NCI-H2171 (cell line): Measurements from ENCODE around the gene ADCY10.
A peak's percentile ranks its signal among the peaks of the same experiment; 100 is the strongest.
"Not testable (repeated sequence)": the region's sequence is repeated elsewhere in the genome, so short reads cannot be mapped to it uniquely, and the experiment has no call there.

Experiments
- DNase-seq: peaks from one replicate; lab custom pipeline; 2025; lab: John Stamatoyannopoulos, UW

The ADCY10 gene

DNA sequence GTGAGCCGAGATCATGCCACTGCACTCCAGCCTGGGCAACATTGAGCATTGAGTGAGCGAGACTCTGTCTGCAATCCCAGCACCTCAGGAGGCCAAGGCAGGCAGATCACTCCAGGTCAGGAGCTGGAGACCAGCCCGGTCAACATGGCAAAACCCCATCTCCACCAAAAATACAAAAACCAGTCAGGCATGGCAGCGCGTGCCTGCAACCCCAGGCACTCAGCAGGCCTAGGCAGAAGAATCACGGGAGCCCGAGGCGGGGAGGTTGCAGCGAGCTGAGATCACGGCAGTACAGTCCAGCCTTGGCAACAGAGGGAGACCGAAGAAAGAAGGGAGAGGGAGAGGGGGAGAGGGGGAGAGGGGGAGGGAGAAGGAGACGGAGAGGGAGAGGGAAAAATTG is 107.3 kb downstream of the ADCY10 start:
- not testable (repeated sequence) for DNase-seq

DNA sequence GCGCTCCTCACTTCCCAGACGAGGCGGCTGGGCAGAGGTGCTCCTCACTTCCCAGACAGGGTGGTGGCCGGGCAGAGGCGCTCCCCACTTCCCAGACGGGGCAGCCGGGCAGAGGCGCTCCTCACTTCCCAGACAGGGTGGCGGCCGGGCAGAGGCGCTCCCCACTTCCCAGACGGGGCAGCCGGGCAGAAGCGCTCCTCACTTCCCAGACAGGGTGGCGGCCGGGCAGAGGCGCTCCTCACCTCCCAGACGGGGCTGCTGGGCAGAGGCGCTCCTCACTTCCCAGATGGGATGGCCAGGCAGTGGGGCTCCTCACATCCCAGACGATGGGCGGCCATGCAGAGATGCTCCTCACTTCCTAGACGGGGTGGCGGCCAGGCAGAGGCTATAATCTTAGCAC is 107.7 kb downstream of the ADCY10 start:
- not testable (repeated sequence) for DNase-seq

- no peak for DNase-seq
Measured at GRCh38 chr1:167805041-167805556, 108.8 kb downstream of the ADCY10 start.

- peak; percentile 82 for DNase-seq
Measured at GRCh38 chr1:167803358-167804207, 110.4 kb downstream of the ADCY10 start.

- no peak for DNase-seq
Measured at GRCh38 chr1:167802235-167802634, 111.7 kb downstream of the ADCY10 start.

DNA sequence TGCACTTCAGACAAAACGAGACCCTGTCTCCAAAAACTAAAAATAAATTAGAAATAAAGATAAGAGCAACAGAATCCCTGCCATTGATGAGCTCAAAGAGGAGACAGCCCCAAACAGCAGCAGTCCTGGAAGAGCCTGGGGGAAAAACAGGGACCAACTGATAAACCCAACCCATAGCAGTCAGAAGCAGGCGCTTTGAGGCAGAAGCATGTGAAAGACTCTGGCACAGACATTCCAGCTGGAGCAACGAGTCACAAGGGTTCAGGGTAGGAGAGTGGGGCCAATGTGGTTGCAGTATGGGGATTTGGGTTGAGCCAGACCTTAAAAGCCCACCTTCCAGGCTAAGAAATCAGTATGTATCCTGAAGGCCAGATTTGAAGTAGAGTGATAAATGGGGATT is 113.7 kb downstream of the ADCY10 start:
- no peak for DNase-seq

- DNase-seq, result no peak
Measured at GRCh38 chr1:167799747-167800146, 114.2 kb downstream of the ADCY10 start.

- DNase-seq, result no peak
Measured at GRCh38 chr1:167798952-167799351, 115.0 kb downstream of the ADCY10 start.

- no peak for DNase-seq
Measured at GRCh38 chr1:167797015-167797414, 116.9 kb downstream of the ADCY10 start.

- DNase-seq, result no peak
Measured at GRCh38 chr1:167795810-167796740, 117.9 kb downstream of the ADCY10 start.

DNA sequence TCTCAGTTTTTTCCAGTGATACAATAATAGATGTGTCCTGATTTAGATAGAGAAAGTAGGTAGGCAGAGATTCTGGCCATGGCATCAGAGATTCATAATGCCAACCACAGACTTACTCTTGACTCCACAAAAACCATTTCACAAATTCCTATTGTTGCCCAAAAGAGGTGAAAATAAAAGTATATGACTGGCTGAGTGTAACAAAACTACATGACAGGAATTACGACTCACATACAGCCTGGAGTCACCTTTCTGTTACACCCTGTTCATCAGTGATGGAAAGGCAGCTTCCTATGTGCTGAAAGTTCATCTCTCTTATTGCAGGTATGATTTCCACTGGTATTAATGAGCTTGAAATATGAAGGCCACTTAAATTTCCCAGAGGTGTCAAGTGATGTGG is 119.9 kb downstream of the ADCY10 start:
- DNase-seq, result no peak

- DNase-seq, result no peak
Measured at GRCh38 chr1:167792188-167792565, 121.8 kb downstream of the ADCY10 start.

DNA sequence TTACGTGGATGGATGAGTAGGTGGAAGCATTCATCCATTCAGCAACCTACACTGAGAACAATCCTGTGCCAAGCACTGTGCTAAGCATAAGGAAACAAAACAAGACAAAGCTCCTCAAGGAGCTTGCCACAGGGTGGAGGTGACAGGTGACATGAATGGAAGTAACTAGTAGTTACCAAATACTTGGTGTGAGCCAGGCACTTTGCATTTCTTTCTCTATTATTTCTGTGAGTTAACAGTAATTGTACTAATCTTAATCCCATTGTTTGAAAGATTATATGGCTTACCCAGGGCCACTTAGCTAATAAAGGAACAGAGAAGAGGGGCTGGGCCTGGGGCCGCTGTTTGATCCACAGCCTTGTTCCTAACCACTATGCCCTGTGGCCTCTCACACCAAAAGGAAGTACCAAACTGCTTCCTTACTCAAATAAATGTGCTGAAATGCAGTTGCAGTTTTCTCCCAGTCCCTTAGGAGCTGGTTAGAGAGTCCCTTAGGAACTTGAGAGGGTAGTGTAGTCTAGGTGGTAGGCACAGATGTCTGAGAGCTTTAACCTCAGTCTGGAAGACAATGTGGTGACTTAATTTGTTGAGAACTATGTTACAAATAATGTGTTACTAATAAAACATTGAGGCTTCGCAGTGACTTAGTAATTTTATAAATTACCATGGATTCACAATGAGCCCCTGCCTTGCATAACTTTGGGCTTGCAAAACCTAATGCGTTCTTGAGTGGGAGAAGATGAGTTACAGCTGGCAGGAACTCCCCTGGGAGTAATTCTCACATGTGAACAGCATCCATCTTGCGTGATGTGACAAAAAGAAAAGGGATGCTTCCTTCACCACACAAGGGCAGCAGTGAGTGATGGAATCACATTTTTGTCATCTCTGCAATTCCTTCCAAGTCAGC is 122.4 kb downstream of the ADCY10 start:
- peak; percentile 37 for DNase-seq

DNA sequence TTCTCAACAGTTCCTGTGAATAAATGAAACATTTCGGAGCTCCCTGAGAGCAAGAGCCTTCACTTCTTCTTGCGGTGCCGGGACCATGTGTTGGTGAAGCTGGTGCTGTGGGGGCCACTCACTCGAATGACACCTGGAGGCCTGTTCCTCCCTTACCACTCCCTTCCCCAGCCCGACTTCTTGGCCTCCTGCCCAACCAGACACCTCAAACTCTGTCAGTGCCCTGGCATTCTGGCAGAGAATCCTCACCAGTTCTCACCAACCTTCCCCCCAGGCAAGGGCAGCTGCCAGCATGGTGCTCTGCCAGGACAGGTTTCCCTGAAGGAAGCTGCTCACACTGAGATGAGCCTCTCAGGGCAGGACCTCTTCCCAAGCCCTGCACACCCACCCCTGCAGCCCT is 123.8 kb downstream of the ADCY10 start:
- no peak for DNase-seq

DNA sequence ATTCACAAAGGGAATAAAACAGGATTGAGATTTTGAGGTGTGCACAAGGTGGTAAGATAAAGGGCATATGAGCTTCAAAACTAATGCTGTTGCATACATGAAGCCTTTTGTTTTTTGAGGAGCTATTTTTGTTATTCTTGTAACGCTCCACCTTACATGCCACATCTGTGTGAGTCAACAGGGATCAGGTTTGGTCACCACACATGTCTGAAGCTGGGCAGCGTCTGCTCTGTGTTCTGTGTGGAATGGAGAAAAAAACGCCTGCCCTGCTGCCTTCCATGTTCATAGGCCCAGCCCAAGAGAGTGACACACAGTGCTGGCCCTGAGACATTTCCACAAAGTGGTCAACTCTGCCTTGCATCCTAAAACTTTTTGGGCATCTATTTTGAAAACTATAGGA is 124.4 kb downstream of the ADCY10 start:
- no peak for DNase-seq

GRCh38 chr1:167786502-167786901 is 127.4 kb downstream of the ADCY10 start:
- no peak for DNase-seq

DNA sequence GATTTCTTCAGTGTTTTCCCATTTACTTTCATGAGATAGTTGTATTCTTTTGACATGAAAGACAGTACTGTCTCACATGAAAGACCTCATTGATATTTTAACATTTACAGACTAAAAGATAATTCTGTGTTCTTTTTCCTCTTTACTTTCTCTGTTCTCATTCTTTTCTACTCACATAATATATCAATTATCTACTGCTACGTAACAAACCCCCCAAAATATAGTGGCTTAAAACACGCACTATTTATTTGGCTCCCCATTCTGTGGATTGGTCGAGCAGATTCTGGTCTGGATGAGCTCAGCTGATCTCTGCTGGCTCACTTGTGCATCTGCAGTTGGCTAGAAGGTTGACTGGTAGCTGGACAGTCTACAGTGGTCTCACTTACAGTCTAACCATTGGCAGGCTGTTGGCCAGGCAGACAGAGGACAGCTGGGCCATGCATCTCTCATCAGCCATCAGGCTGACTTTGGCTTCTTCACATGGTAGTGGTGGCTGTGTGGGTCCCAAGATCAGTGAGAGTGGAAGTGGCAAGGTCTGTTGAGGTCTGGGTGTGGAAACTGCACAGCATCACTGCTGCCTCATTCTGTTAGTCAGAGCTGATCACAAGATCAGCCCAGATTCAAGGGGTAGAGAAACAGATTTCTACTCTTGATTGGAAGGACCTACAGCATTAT is 128.9 kb downstream of the ADCY10 start:
- DNase-seq, result no peak

DNA sequence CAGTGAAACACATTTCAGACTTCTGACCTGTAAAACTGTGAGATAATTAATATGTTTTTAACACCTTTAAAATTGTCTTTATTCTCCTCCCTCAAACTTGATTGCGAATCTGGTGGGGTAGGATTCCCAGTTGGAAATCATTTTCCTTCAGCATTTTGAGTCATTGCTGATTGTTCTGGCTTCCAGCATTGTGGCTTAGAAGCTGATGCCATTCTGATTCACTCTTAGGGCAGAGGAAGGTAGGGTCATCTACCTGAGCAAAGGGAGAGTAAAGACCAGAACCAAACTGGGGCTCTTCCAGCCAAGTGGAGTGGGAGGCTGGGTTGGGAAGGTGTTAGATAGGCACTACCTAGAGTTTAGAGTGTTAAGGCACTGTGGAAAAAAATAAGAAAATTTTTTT is 131.0 kb downstream of the ADCY10 start:
- no peak for DNase-seq

GRCh38 chr1:167781558-167781957 is 132.4 kb downstream of the ADCY10 start:
- DNase-seq, result no peak

GRCh38 chr1:167777269-167777650 is 136.7 kb downstream of the ADCY10 start:
- DNase-seq, result no peak

DNA sequence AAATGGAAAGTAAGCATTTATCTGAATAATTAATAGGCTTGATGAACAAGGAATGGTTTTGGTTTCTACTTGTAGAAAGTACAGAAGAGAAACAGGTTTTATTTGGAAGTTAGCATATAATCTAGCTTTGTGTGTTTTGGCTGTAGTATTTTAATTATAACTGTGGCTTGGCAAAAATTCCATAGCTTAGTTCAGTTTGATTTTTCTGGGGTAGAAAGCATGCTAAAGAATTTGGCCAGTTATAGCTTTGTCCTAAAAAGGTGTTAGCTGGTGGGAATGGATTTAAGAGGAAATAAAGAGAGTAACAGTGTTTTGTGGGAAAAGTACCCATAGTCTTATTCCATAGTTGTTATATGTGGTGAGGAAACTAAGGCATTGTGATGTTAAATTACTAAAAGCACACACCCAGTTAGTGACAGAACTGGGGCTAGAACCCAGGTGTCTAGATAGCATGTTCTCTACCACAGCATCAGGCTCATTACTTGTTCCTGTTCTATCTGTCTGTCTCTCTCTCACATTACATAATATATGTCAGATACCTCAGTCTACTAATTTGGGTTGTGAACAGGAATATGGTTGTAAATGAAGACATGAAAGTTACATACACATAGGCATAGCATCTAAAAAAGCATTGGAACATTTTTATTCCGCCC is 137.2 kb downstream of the ADCY10 start:
- no peak for DNase-seq
